MM.1S (cell line): ENCODE data around the gene RAVER1.

Experiments used
- DNase-seq: peaks from one replicate; pipeline ENCODE4 v3.0.0-alpha.2; 2015
- H2AFZ ChIP-seq: fragments of 300-600 bp; sonication (generic); 2 replicates; pipeline ENCODE4 v1.6.0; 2016; ENCODE audit warnings: antibody characterized with exemption, low read length
- H3F3A ChIP-seq: fragments of 300-600 bp; sonication (generic); 2 replicates; pipeline ENCODE4 v1.6.1; 2016; ENCODE audit warnings: mild to moderate bottlenecking, antibody characterized with exemption, low read length, moderate library complexity, mixed read lengths; ENCODE audit not compliant: insufficient read depth
- H3K27ac ChIP-seq: fragments of 300-600 bp; sonication (generic); 2 replicates; pipeline ENCODE4 v1.5.1; 2016; ENCODE audit warnings: mild to moderate bottlenecking, low read length
- H3K27me3 ChIP-seq: fragments of 300-600 bp; sonication (generic); replicated peaks from 2 replicates; pipeline ENCODE4 v1.6.0; 2016; ENCODE audit warnings: low read length; ENCODE audit not compliant: insufficient read depth
- H3K36me3 ChIP-seq: fragments of 300-600 bp; sonication (generic); replicated peaks from 2 replicates; pipeline ENCODE4 v1.6.1; 2016; ENCODE audit warnings: mild to moderate bottlenecking, low read length, mixed read lengths; ENCODE audit not compliant: insufficient read depth
- H3K4me1 ChIP-seq: fragments of 300-600 bp; sonication (generic); 2 replicates; pipeline ENCODE4 v1.6.1; 2016; ENCODE audit warnings: low read length, mixed read lengths
- H3K4me2 ChIP-seq: fragments of 300-600 bp; sonication (generic); 2 replicates; pipeline ENCODE4 v1.6.0; 2016; ENCODE audit warnings: low read depth, low read length
- H3K4me3 ChIP-seq: fragments of 300-600 bp; sonication (generic); 2 replicates; pipeline ENCODE4 v1.5.1; 2016; ENCODE audit warnings: low read length, mixed read lengths
- H3K79me2 ChIP-seq: fragments of 300-600 bp; sonication (generic); 2 replicates; pipeline ENCODE4 v1.6.1; 2016; ENCODE audit warnings: mixed run types, low read length, mixed read lengths
- H3K9ac ChIP-seq: fragments of 300-600 bp; sonication (generic); 2 replicates; pipeline ENCODE4 v1.6.1; 2016; ENCODE audit warnings: low read length, mixed read lengths
- H3K9me2 ChIP-seq: fragments of 300-600 bp; sonication (generic); replicated peaks from 2 replicates; pipeline ENCODE4 v1.6.1; 2016; ENCODE audit warnings: mild to moderate bottlenecking, low read length, mixed read lengths; ENCODE audit not compliant: insufficient read depth
- H3K9me3 ChIP-seq: fragments of 300-600 bp; sonication (generic); replicated peaks from 2 replicates; pipeline ENCODE4 v1.6.1; 2016; ENCODE audit warnings: mild to moderate bottlenecking, low read length, mixed read lengths; ENCODE audit not compliant: insufficient read depth
- H4K20me1 ChIP-seq: fragments of 300-600 bp; sonication (generic); 2 replicates; pipeline ENCODE4 v1.6.1; 2016; ENCODE audit warnings: mild to moderate bottlenecking, low read length, moderate library complexity, mixed read lengths; ENCODE audit not compliant: insufficient read depth
- CTCF ChIP-seq: fragments of 300-600 bp; sonication (generic); IDR thresholded peaks from 2 replicates; pipeline ENCODE4 v1.5.1; 2016; ENCODE audit warnings: antibody characterized with exemption, low read length, mixed read lengths
- EZH2 ChIP-seq: fragments of 300-600 bp; sonication (generic); optimal IDR thresholded peaks from 2 replicates; pipeline ENCODE3; 2017; ENCODE audit warnings: low read depth, mild to moderate bottlenecking, antibody characterized with exemption, low read length, mixed read lengths
- EZH2phosphoT487 ChIP-seq: fragments of 300-600 bp; sonication (generic); IDR thresholded peaks from 2 replicates; pipeline ENCODE4 v1.6.1; 2018; ENCODE audit warnings: antibody characterized with exemption, low read length

The RAVER1 gene

GRCh38 chr19:10321874-10322835 is 11.2 kb downstream of the RAVER1 start:
- no peak overlapping the region for H3K4me3 ChIP-seq
- no peak for DNase-seq
- H3K9ac ChIP-seq = no peak overlapping the region
- no peak overlapping the region for H2AFZ ChIP-seq
- no peaks in the 10 kb centered on the region for H3K9me3 ChIP-seq
- no peaks in the 10 kb centered on the region for H4K20me1 ChIP-seq
- no peak overlapping the region for H3K4me2 ChIP-seq
- peaks cover 5% of the 10 kb centered on the region for H3K79me2 ChIP-seq
- no peaks in the 10 kb centered on the region for H3K36me3 ChIP-seq
- no peaks in the 10 kb centered on the region for H3K9me2 ChIP-seq
- TF ChIP-seq CTCF = no peak
- no peak for TF ChIP-seq EZH2
- no peak for TF ChIP-seq EZH2phosphoT487
- H3K4me1 ChIP-seq = no peaks in the 10 kb centered on the region
- H3K27me3 ChIP-seq = no peaks in the 10 kb centered on the region
- H3K27ac ChIP-seq = no peak overlapping the region
- H3F3A ChIP-seq = no peaks in the 10 kb centered on the region

GRCh38 chr19:10321417-10321797 is 11.9 kb downstream of the RAVER1 start:
- Histone ChIP-seq H3F3A (no peaks in the 10 kb centered on the region), H3K9me3 (no peaks in the 10 kb centered on the region), H4K20me1 (no peaks in the 10 kb centered on the region), H3K4me1 (no peaks in the 10 kb centered on the region), H3K9ac (no peak overlapping the region), H3K4me2 (no peak overlapping the region), H3K27me3 (no peaks in the 10 kb centered on the region), H2AFZ (no peak overlapping the region), H3K4me3 (no peak overlapping the region), H3K9me2 (no peaks in the 10 kb centered on the region), H3K27ac (no peak overlapping the region), H3K36me3 (no peaks in the 10 kb centered on the region), H3K79me2 (0 out of 2 replicates have a peak, but pooled peaks cover 3% of the 10 kb centered on the region)
- DNase-seq = no peak
- no peak for TF ChIP-seq EZH2
- no peak for TF ChIP-seq CTCF
- no peak for TF ChIP-seq EZH2phosphoT487

GRCh38 chr19:10320602-10321416 is 12.5 kb downstream of the RAVER1 start:
- Histone ChIP-seq H3K4me1 (0 out of 2 replicates have a peak, but pooled peaks cover 4% of the 10 kb centered on the region), H4K20me1 (no peaks in the 10 kb centered on the region), H3K79me2 (0 out of 2 replicates have a peak, but pooled peaks cover 3% of the 10 kb centered on the region), H2AFZ (no peak overlapping the region), H3K9ac (no peak overlapping the region), H3F3A (no peaks in the 10 kb centered on the region), H3K36me3 (no peaks in the 10 kb centered on the region), H3K27ac (no peak overlapping the region), H3K9me2 (no peaks in the 10 kb centered on the region), H3K9me3 (no peaks in the 10 kb centered on the region), H3K4me3 (no peak overlapping the region), H3K4me2 (no peak overlapping the region), H3K27me3 (no peaks in the 10 kb centered on the region)
- no peak for TF ChIP-seq EZH2
- TF ChIP-seq EZH2phosphoT487 = no peak
- no peak for TF ChIP-seq CTCF
- DNase-seq = no peak
